Activated T-helper 17 cell treated with anti-CD3 and anti-CD28 coated beads, Interleukin-2, amount 50 U/mL, for 72 hours (primary cell): Measurements from ENCODE around the gene NEMP2. TPM values are rescaled to one million over a fixed set of nuclear protein-coding genes. Genes with fewer than 3 reads are reported as not detected.
"Not testable (repeated sequence)": the region's sequence is repeated elsewhere in the genome, so short reads cannot be mapped to it uniquely, and the experiment has no call there.

Experiments
- ATAC-seq: fragments of 150-1000 bp; cut with Tn5 transposase; replicated peaks from 2 replicates; pipeline ENCODE4 v1.10.0; 2021; ENCODE audit warnings: mild to moderate bottlenecking, moderate library complexity
- H3K27ac Mint-ChIP-seq: one replicate; pipeline ENCODE4 v1.8.0; 2022; ENCODE audit warnings: mixed read lengths
- H3K27me3 Mint-ChIP-seq: one replicate; pipeline ENCODE4 v1.8.0; 2022; ENCODE audit warnings: mixed read lengths
- H3K36me3 Mint-ChIP-seq: one replicate; pipeline ENCODE4 v1.8.0; 2022; ENCODE audit warnings: low read depth, mild to moderate bottlenecking, mixed read lengths
- H3K4me1 Mint-ChIP-seq: one replicate; pipeline ENCODE4 v1.8.0; 2022; ENCODE audit warnings: mixed read lengths
- H3K4me3 Mint-ChIP-seq: one replicate; pipeline ENCODE4 v1.8.0; 2022; ENCODE audit warnings: mild to moderate bottlenecking, mixed read lengths
- H3K9me3 Mint-ChIP-seq: one replicate; pipeline ENCODE4 v1.8.0; 2022; ENCODE audit warnings: mixed read lengths
- total RNA-seq, 2 donors: library from RNA; stranded (reverse); gene quantifications; one replicate each; pipeline ENCODE4 v1.2.3, GENCODE V29; 2022

The NEMP2 gene
- total RNA-seq, 2 donors from 2014 or later = 10.6 to 16.5 TPM

GRCh38 chr2:190469771-190470170 is 64.8 kb downstream of the NEMP2 start:
- peaks cover 28% of the 10 kb centered on the region for H3K4me1 Mint-ChIP-seq
- peaks cover 4% of the 10 kb centered on the region for H3K9me3 Mint-ChIP-seq
- no peak overlapping the region for H3K27ac Mint-ChIP-seq
- H3K36me3 Mint-ChIP-seq = peaks cover 53% of the 10 kb centered on the region
- no peaks in the 10 kb centered on the region for H3K27me3 Mint-ChIP-seq
- ATAC-seq = no peak
- H3K4me3 Mint-ChIP-seq = no peak overlapping the region

DNA sequence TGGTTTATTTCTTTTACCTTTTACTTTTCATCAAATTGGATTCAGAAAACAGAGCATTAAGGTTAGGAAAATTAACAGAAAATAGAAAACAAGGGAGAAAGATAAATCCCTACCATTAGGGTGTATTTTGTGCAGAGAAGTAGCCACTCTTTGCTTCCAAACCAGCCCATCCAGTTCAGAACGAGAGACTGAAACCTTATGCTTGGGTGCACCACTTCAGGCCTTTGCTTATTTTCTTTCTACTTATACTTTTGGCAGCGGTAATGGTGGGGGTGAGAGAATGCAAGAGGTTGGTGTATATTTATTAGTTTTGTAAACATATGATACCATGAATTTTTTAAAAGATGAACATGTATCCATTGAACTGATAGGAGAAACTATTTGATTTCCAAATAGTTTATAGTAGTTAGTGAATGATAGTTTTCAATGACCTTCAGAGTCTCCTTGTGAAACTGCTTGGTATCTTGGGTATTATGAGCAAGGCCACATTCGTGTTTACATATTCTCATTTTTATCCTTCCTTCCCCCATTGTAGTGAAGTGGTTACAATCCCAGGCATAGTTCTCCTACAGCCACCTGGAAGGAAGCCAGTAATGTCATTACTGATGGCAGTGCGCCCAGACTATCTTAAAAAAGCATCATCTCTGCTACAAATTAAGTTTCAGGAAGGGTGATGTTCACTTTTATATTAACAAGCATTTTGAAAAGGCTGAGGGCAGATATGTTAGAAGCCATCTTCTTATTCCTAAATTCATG is 65.5 kb downstream of the NEMP2 start:
- no peak for ATAC-seq
- H3K4me3 Mint-ChIP-seq = no peak overlapping the region
- H3K27me3 Mint-ChIP-seq = no peaks in the 10 kb centered on the region
- peaks cover 33% of the 10 kb centered on the region for H3K4me1 Mint-ChIP-seq
- H3K9me3 Mint-ChIP-seq = peaks cover 4% of the 10 kb centered on the region
- peaks cover 53% of the 10 kb centered on the region for H3K36me3 Mint-ChIP-seq
- peak overlapping the region; percentile 80 for H3K27ac Mint-ChIP-seq

- H3K4me1 Mint-ChIP-seq = peaks cover 34% of the 10 kb centered on the region
- not testable (repeated sequence) for H3K27me3 Mint-ChIP-seq, H3K4me3 Mint-ChIP-seq, H3K9me3 Mint-ChIP-seq, ATAC-seq
- H3K36me3 Mint-ChIP-seq = peaks cover 51% of the 10 kb centered on the region
- peak overlapping the region; percentile 80 for H3K27ac Mint-ChIP-seq
Measured at GRCh38 chr2:190468354-190468753, 66.2 kb downstream of the NEMP2 start.

DNA sequence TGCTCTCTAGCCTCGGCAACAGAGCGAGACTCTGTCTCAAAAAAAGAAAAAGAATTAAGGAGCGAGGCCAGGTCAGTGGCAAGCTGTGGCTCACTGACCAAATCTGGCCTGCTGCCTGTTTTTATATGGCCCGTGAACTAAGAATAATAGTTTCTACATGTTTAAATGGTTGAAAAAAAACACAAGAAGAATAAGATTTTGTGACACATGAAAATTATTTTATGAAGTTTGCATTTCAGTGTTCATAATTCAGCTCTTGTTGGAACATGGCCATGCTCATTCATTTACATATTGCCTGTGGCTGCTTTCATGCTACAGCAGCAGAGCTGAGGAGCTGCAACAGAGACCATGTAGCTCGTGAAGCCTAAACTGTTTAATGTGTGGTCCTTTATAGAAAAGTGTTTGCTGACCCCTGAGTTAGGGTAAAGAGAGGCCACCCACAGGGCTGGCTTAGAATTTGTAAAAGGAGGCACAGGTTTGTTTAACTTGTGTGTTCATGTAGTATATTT is 66.9 kb downstream of the NEMP2 start:
- H3K36me3 Mint-ChIP-seq = peaks cover 44% of the 10 kb centered on the region
- peaks cover 34% of the 10 kb centered on the region for H3K4me1 Mint-ChIP-seq

GRCh38 chr2:190466819-190467446 is 67.6 kb downstream of the NEMP2 start:
- peaks cover 34% of the 10 kb centered on the region for H3K4me1 Mint-ChIP-seq
- no peak overlapping the region for H3K4me3 Mint-ChIP-seq
- H3K9me3 Mint-ChIP-seq = no peaks in the 10 kb centered on the region
- H3K36me3 Mint-ChIP-seq = peaks cover 37% of the 10 kb centered on the region
- ATAC-seq = no peak
- H3K27me3 Mint-ChIP-seq = no peaks in the 10 kb centered on the region
- H3K27ac Mint-ChIP-seq = no peak overlapping the region

More for the DNA sequence above, 66.9 kb downstream of the NEMP2 start:
- Mint-ChIP-seq H3K9me3 (peaks cover 4% of the 10 kb centered on the region), H3K27ac (peak overlapping the region; percentile 80), H3K27me3 (no peaks in the 10 kb centered on the region), H3K4me3 (no peak overlapping the region)
- no peak for ATAC-seq

GRCh38 chr2:190465060-190465459 is 69.5 kb downstream of the NEMP2 start:
- Mint-ChIP-seq H3K4me1 (peaks cover 34% of the 10 kb centered on the region), H3K27me3 (no peaks in the 10 kb centered on the region), H3K9me3 (no peaks in the 10 kb centered on the region), H3K36me3 (peaks cover 26% of the 10 kb centered on the region), H3K4me3 (no peak overlapping the region), H3K27ac (peak overlapping the region; percentile 70)
- ATAC-seq = no peak

DNA sequence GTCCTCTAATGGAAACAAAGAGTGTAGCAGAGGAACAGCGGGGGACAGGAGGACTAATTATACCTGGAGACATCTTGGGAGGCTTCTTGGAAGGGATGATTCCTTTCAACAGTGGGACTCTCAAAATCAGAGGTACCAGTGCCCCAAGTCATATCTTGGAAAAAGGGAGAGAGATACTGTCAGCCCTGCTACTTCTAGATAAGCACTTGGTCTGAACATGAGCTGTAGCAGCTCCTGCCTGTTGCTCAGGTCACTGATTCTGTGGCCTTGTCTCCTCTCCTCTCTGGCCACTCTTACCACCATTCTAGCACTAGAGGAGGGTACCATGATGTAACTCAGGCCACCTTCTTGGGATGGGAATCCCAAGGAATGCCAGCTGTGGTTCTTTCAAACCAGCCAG is 71.9 kb downstream of the NEMP2 start:
- no peak overlapping the region for H3K4me3 Mint-ChIP-seq
- no peaks in the 10 kb centered on the region for H3K27me3 Mint-ChIP-seq
- no peak for ATAC-seq
- H3K36me3 Mint-ChIP-seq = peaks cover 9% of the 10 kb centered on the region
- no peaks in the 10 kb centered on the region for H3K9me3 Mint-ChIP-seq
- no peak overlapping the region for H3K27ac Mint-ChIP-seq
- H3K4me1 Mint-ChIP-seq = peaks cover 18% of the 10 kb centered on the region

GRCh38 chr2:190462181-190462580 is 72.3 kb downstream of the NEMP2 start:
- Mint-ChIP-seq H3K27ac (no peak overlapping the region), H3K4me1 (peaks cover 17% of the 10 kb centered on the region), H3K9me3 (no peaks in the 10 kb centered on the region), H3K4me3 (no peak overlapping the region), H3K27me3 (no peaks in the 10 kb centered on the region), H3K36me3 (peaks cover 14% of the 10 kb centered on the region)
- no peak for ATAC-seq

GRCh38 chr2:190460487-190460886 is 74.0 kb downstream of the NEMP2 start:
- Mint-ChIP-seq H3K27me3 (no peaks in the 10 kb centered on the region), H3K4me1 (peaks cover 18% of the 10 kb centered on the region), H3K36me3 (peaks cover 22% of the 10 kb centered on the region), H3K27ac (no peak overlapping the region), H3K9me3 (no peaks in the 10 kb centered on the region), H3K4me3 (no peak overlapping the region)
- ATAC-seq = no peak

DNA sequence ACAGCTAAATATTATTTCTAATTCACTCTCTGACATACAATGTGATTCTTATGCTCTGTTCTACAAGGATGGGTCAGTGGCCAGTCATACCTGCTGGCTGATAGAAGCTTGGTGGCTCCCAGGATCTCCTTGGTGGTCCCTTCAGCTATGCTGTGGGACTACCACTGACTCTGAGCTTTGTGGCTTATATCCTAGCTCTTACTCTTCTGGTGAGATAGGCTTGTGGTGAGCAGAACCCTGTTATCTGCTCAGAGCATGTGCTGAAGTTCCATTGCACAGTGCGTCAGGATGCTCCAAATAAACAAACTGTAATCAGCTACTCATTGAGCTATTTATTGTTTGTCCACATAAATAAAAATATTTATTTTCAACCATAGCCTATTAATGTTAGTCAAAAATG is 74.6 kb downstream of the NEMP2 start:
- Mint-ChIP-seq H3K4me1 (peaks cover 12% of the 10 kb centered on the region), H3K4me3 (no peak overlapping the region), H3K27me3 (no peaks in the 10 kb centered on the region), H3K36me3 (peaks cover 26% of the 10 kb centered on the region), H3K27ac (peak overlapping the region; percentile 18), H3K9me3 (no peaks in the 10 kb centered on the region)
- ATAC-seq = no peak

DNA sequence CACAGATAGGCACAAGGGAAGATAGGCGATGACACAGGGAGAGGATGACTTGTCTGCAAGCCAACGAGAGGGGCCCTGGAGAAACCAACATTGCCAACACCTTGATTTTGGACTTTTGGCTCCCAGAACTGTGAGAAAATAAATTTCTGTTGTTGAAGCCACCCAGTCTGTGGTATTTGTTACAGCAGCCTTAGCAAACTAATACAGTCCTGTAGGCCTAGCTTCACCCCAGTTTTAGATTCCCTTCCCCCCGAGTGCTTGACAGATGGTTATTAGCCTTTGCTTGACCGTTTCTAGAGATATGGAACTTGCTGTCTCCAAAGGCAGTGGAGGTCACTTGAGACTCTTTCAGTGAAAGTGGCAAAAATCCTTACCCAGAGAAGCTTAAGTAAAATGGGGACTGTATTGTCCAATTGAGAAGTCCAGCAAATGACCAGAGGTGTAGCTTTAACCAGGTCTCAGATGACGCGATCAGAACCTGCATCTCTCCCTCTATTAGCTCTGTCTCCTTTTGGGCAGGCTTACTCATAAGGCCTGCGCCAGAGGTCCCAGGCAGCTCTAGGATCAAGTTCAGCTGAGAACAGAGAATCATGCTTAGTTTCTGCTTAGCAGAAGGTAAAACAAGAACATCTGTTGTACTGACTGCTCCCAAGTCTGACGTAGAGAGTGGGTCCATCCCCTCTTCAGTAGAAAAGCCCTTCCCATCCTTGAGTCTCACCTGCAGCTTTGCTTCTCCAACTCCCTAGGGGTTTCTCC is 76.0 kb downstream of the NEMP2 start:
- no peak for ATAC-seq
- Mint-ChIP-seq H3K27me3 (no peaks in the 10 kb centered on the region), H3K4me3 (no peak overlapping the region), H3K36me3 (peaks cover 27% of the 10 kb centered on the region), H3K27ac (no peak overlapping the region), H3K4me1 (peaks cover 5% of the 10 kb centered on the region), H3K9me3 (peaks cover 1% of the 10 kb centered on the region)

DNA sequence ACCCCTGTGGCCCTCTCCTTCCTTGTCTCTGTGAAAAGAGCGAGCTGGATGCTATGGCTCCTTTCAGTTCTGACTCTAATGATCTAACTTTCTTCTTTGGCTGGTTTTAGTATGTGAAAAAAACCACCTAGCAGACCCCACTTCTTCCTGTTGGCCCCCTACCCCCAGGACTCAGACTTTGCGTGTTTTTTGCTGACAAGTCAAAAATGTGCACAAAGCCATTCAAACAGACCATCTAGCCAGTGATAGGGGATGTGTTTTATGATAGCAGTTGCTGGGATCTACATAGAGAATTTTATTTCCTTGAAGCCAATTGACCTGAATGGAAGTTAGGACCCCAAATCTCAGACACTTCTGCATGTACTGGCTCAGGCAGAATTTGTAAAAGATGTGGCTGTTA is 77.3 kb downstream of the NEMP2 start:
- peaks cover 14% of the 10 kb centered on the region for H3K4me1 Mint-ChIP-seq
- peaks cover 37% of the 10 kb centered on the region for H3K36me3 Mint-ChIP-seq
- H3K4me3 Mint-ChIP-seq = no peak overlapping the region
- no peak overlapping the region for H3K27ac Mint-ChIP-seq
- peaks cover 3% of the 10 kb centered on the region for H3K9me3 Mint-ChIP-seq
- ATAC-seq = no peak
- H3K27me3 Mint-ChIP-seq = no peaks in the 10 kb centered on the region

DNA sequence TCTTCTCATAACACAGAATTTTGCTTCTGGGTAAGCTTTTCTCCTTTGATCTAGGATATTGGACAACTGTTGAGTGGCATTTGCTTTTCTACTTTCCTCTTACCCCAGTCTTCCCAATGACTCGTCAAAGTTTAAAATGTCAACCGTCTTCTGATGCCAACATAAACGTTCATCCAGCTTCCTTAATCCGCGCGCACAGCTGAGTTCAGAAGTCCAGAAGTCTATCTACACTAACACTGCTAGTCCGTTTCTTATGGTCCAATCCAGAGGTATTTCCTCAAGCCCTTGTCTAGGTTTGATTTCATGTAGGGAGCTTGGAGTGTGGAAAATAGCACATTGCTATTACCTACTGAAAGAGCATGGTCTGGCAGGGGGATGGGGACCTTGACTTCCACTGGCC is 77.7 kb downstream of the NEMP2 start:
- Mint-ChIP-seq H3K36me3 (peaks cover 37% of the 10 kb centered on the region), H3K27ac (no peak overlapping the region), H3K4me3 (no peak overlapping the region), H3K4me1 (peaks cover 15% of the 10 kb centered on the region), H3K27me3 (no peaks in the 10 kb centered on the region), H3K9me3 (peaks cover 3% of the 10 kb centered on the region)
- ATAC-seq = no peak

GRCh38 chr2:190455358-190456095 is 79.0 kb downstream of the NEMP2 start:
- Mint-ChIP-seq H3K9me3 (peaks cover 3% of the 10 kb centered on the region), H3K36me3 (peaks cover 37% of the 10 kb centered on the region), H3K4me1 (peaks cover 21% of the 10 kb centered on the region), H3K27ac (no peak overlapping the region), H3K4me3 (no peak overlapping the region), H3K27me3 (no peaks in the 10 kb centered on the region)
- no peak for ATAC-seq
